NT2/D1 (cell line): ENCODE data around the gene DYNAP.

Source experiments
- SUZ12 ChIP-seq: IDR thresholded peaks from 2 replicates; pipeline ENCODE4 v1.6.1; 2011; ENCODE audit not compliant: insufficient read length, insufficient read depth; ENCODE audit errors: extremely low read depth
- ZNF274 ChIP-seq: IDR thresholded peaks from 2 replicates; pipeline ENCODE4 v1.6.1; 2011; ENCODE audit warnings: mild to moderate bottlenecking, low read depth, low read length

DNA sequence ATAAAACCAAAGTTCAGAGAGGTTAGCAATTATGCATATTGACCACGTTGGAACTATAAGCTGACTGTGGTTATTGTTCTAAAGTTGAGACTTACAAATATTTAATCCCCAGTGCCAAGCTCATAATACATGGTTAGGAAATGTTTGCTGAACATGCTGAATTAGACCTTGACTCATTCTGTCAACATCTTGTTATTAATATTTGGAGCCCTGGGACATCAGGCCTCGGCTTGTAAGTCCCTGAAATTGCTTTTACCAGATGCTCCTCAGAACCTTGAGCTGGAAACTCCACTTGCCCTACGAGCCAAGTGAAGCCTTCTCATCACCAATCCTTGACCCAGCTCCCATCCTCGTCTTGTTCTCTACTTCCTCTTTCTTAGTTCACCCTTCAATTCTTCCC is 21.2 kb downstream of the DYNAP start:
- no peak for TF ChIP-seq SUZ12
- TF ChIP-seq ZNF274: no peak
